GM19240 (cell line): ENCODE data around the gene TSPAN14.
A peak's percentile ranks its signal among the peaks of the same experiment; 100 is the strongest.
"Not testable (repeated sequence)": the region's sequence is repeated elsewhere in the genome, so short reads cannot be mapped to it uniquely, and the experiment has no call there.

ENCODE experiments used
- DNase-seq: peaks from one replicate; pipeline ENCODE4 v3.0.0; 2011; ENCODE audit warnings: low spot score; ENCODE audit not compliant: insufficient read length

Gene TSPAN14

GRCh38 chr10:80453842-80454512, at the start of gene TSPAN14:
Gene TSPAN14, plus strand, starts transcription at chr10:80454310. Its CDS starts 34,924 bp downstream, at chr10:80489234.
- peak; percentile 67 for DNase-seq

GRCh38 chr10:80405035-80405434, 49.1 kb upstream of the TSPAN14 start:
- no peak for DNase-seq

- no peak for DNase-seq
Measured at GRCh38 chr10:80405626-80406025, 48.5 kb upstream of the TSPAN14 start.

GRCh38 chr10:80406204-80406603, 47.9 kb upstream of the TSPAN14 start:
- DNase-seq: no peak

- DNase-seq: no peak
Measured at GRCh38 chr10:80407812-80408241, 46.3 kb upstream of the TSPAN14 start.

GRCh38 chr10:80408242-80409101, 45.6 kb upstream of the TSPAN14 start, which contains the start of gene PRXL2A:
Gene PRXL2A, plus strand, starts transcription at chr10:80408551. Its CDS starts 11,917 bp downstream, at chr10:80420468.
- peak; percentile 83 for DNase-seq

GRCh38 chr10:80409121-80409520, 45.0 kb upstream of the TSPAN14 start:
- no peak for DNase-seq

- DNase-seq: no peak
Measured at GRCh38 chr10:80410122-80410521, 44.0 kb upstream of the TSPAN14 start.

GRCh38 chr10:80410578-80411145, 43.4 kb upstream of the TSPAN14 start:
- DNase-seq: no peak

- DNase-seq: no peak
Measured at GRCh38 chr10:80411267-80411668, 42.8 kb upstream of the TSPAN14 start.

GRCh38 chr10:80411681-80412220, 42.4 kb upstream of the TSPAN14 start:
- no peak for DNase-seq

GRCh38 chr10:80412486-80412885, 41.6 kb upstream of the TSPAN14 start:
- no peak for DNase-seq

GRCh38 chr10:80413271-80413996, 40.7 kb upstream of the TSPAN14 start:
- DNase-seq: no peak

GRCh38 chr10:80414142-80414895, 39.8 kb upstream of the TSPAN14 start:
- DNase-seq: no peak

- no peak for DNase-seq
Measured at GRCh38 chr10:80415734-80416478, 38.2 kb upstream of the TSPAN14 start.

GRCh38 chr10:80416479-80417098, 37.5 kb upstream of the TSPAN14 start:
- no peak for DNase-seq

- not testable (repeated sequence) for DNase-seq
Measured at GRCh38 chr10:80417256-80417655, 36.9 kb upstream of the TSPAN14 start.

GRCh38 chr10:80421050-80421706, 32.9 kb upstream of the TSPAN14 start:
- DNase-seq: no peak
